ENCODE results near the gene PPP1R11.
"Not testable (repeated sequence)": the region's sequence is repeated elsewhere in the genome, so short reads cannot be mapped to it uniquely, and the experiment has no call there.

Gene PPP1R11

GRCh38 chr6:30066577-30067459 is at the start of gene PPP1R11:
Gene PPP1R11, plus strand, starts transcription at chr6:30067198. Its CDS starts 213 bp downstream, at chr6:30067411.
- H3K4me3 ChIP-seq (replicated peaks in 1 of 2; ENCODE audit: low read depth in 2 of 2, low read length in 2 of 2): peak within 1 kb of the TSS; percentile 62 to 69
- peak; percentile 99 for DNase-seq (ENCODE audit: low read depth in 2 of 2)
- no peak for TF ChIP-seq CTCF (IDR thresholded peaks at IDR 0.05; ENCODE audit: low read depth, low read length)

- no peak for TF ChIP-seq CTCF (IDR thresholded peaks at IDR 0.05; ENCODE audit: low read depth, low read length)
- DNase-seq (ENCODE audit: low read depth in 2 of 2): no peak
- H3K4me3 ChIP-seq (replicated peaks in 1 of 2; ENCODE audit: low read depth in 2 of 2, low read length in 2 of 2): no peak overlapping the region
Observed at GRCh38 chr6:30019819-30020218, 47.2 kb upstream of the PPP1R11 start.

GRCh38 chr6:30020626-30021025 is 46.4 kb upstream of the PPP1R11 start:
- no peak for DNase-seq (ENCODE audit: low read depth in 2 of 2)
- H3K4me3 ChIP-seq (replicated peaks in 1 of 2; ENCODE audit: low read depth in 2 of 2, low read length in 2 of 2): no peak overlapping the region
- no peak for TF ChIP-seq CTCF (IDR thresholded peaks at IDR 0.05; ENCODE audit: low read depth, low read length)

- DNase-seq (ENCODE audit: low read depth in 2 of 2): no peak
- TF ChIP-seq CTCF (IDR thresholded peaks at IDR 0.05; ENCODE audit: low read depth, low read length): no peak
Observed at GRCh38 chr6:30022189-30022588, 44.8 kb upstream of the PPP1R11 start.

GRCh38 chr6:30022712-30023111 is 44.3 kb upstream of the PPP1R11 start:
- H3K4me3 ChIP-seq (replicated peaks in 1 of 2; ENCODE audit: low read depth in 2 of 2, low read length in 2 of 2); DNase-seq (ENCODE audit: low read depth in 2 of 2): not testable (repeated sequence)

More at GRCh38 chr6:30022189-30022588, 44.8 kb upstream of the PPP1R11 start:
- H3K4me3 ChIP-seq (replicated peaks in 1 of 2; ENCODE audit: low read depth in 2 of 2, low read length in 2 of 2): no peak overlapping the region

- DNase-seq (ENCODE audit: low read depth in 2 of 2): no peak
- no peak overlapping the region for H3K4me3 ChIP-seq (replicated peaks in 1 of 2; ENCODE audit: low read depth in 2 of 2, low read length in 2 of 2)
- no peak for TF ChIP-seq CTCF (IDR thresholded peaks at IDR 0.05; ENCODE audit: low read depth, low read length)
Observed at GRCh38 chr6:30025186-30025585, 41.8 kb upstream of the PPP1R11 start.

GRCh38 chr6:30029588-30029987 is 37.4 kb upstream of the PPP1R11 start:
- DNase-seq (ENCODE audit: low read depth in 2 of 2): no peak
- H3K4me3 ChIP-seq (replicated peaks in 1 of 2; ENCODE audit: low read depth in 2 of 2, low read length in 2 of 2): no peak overlapping the region
- no peak for TF ChIP-seq CTCF (IDR thresholded peaks at IDR 0.05; ENCODE audit: low read depth, low read length)

Measured in cardiac fibroblast (primary cell).